SU-DHL-6 (cell line): ENCODE results near the gene CFAP74.

Experiments used
- CTCF ChIP-seq: fragments of 200-600 bp; sonication (generic); IDR thresholded peaks from one replicate; pipeline ENCODE4 v1.5.1; 2017; ENCODE audit warnings: antibody characterized with exemption, mild to moderate bottlenecking, low read length, moderate library complexity; ENCODE audit not compliant: insufficient read depth, poor library complexity, severe bottlenecking
- EZH2phosphoT487 ChIP-seq: fragments of 200-600 bp; sonication (generic), shearing (Covaris generic); conservative IDR thresholded peaks from 2 replicates; pipeline ENCODE4 v1.6.1; 2018; ENCODE audit warnings: mild to moderate bottlenecking, antibody characterized with exemption, low read length, moderate library complexity, mixed read lengths

- TF ChIP-seq CTCF, result no peak
- TF ChIP-seq EZH2phosphoT487, result no peak
Measured at GRCh38 chr1:1971017-1971416, 32.6 kb downstream of the CFAP74 start.
